ENCODE data around the gene CPPED1. TPM values are rescaled to one million over a fixed set of nuclear protein-coding genes. Genes with fewer than 3 reads are reported as not detected.

CPPED1 gene
- total RNA-seq, 1 experiment from 2014 or later = 34.9 TPM

- Histone ChIP-seq H3K4me1 (no peaks in the 10 kb centered on the region), H3K36me3 (ENCODE audit: control insufficient read depth, insufficient read depth, low read length) (no peaks in the 10 kb centered on the region), H3K4me3 (ENCODE audit: low read depth, low read length) (no peak overlapping the region), H3K27me3 (replicated peaks; ENCODE audit: control insufficient read depth, insufficient read depth, low read length) (no peaks in the 10 kb centered on the region), H3K9me3 (no peaks in the 10 kb centered on the region)
- no peak for DNase-seq
- no peak for TF ChIP-seq CTCF (IDR thresholded peaks at IDR 0.05; ENCODE audit: insufficient read depth in 1 of 2, low read depth in 1 of 2, low read length in 1 of 2, severe bottlenecking in 1 of 2, unreplicated experiment in 1 of 2)
- no peaks in the 10 kb centered on the region for H3K9me3 Mint-ChIP-seq (ENCODE audit: unreplicated experiment)
- intact Hi-C loops (cut with micrococcal nuclease; ENCODE audit: unreplicated experiment) = no loop called here
- no peak overlapping the region for H3K27ac Mint-ChIP-seq (ENCODE audit: unreplicated experiment)
- no peaks in the 10 kb centered on the region for H3K4me1 Mint-ChIP-seq (ENCODE audit: low read depth, unreplicated experiment)
- H3K27me3 Mint-ChIP-seq (ENCODE audit: insufficient read depth, unreplicated experiment) = no peaks in the 10 kb centered on the region
- POLR2A ChIA-PET = no interaction called here
- H3K4me3 Mint-ChIP-seq (ENCODE audit: unreplicated experiment) = no peak overlapping the region
- H3K36me3 Mint-ChIP-seq (ENCODE audit: insufficient read depth, unreplicated experiment) = no peaks in the 10 kb centered on the region
- BruUV-seq (replicated peaks) = no TSS peak
- CTCF ChIA-PET = no interaction called here
Measured at GRCh38 chr16:12724226-12724625, 79.5 kb downstream of the CPPED1 start.

- ChIA-PET POLR2A (no interaction called here), CTCF (no interaction called here)
- Mint-ChIP-seq H3K4me1 (ENCODE audit: low read depth, unreplicated experiment) (no peaks in the 10 kb centered on the region), H3K9me3 (ENCODE audit: unreplicated experiment) (no peaks in the 10 kb centered on the region), H3K4me3 (ENCODE audit: unreplicated experiment) (no peak overlapping the region), H3K27me3 (ENCODE audit: insufficient read depth, unreplicated experiment) (no peaks in the 10 kb centered on the region), H3K27ac (ENCODE audit: unreplicated experiment) (no peak overlapping the region), H3K36me3 (ENCODE audit: insufficient read depth, unreplicated experiment) (no peaks in the 10 kb centered on the region)
- TF ChIP-seq CTCF (IDR thresholded peaks at IDR 0.05; ENCODE audit: insufficient read depth in 1 of 2, low read depth in 1 of 2, low read length in 1 of 2, severe bottlenecking in 1 of 2, unreplicated experiment in 1 of 2) = no peak
- BruUV-seq (replicated peaks) = no TSS peak
- Histone ChIP-seq H3K27me3 (replicated peaks; ENCODE audit: control insufficient read depth, insufficient read depth, low read length) (no peaks in the 10 kb centered on the region), H3K4me1 (no peaks in the 10 kb centered on the region), H3K4me3 (ENCODE audit: low read depth, low read length) (no peak overlapping the region), H3K9me3 (no peaks in the 10 kb centered on the region), H3K36me3 (ENCODE audit: control insufficient read depth, insufficient read depth, low read length) (no peaks in the 10 kb centered on the region)
- intact Hi-C loops (cut with micrococcal nuclease; ENCODE audit: unreplicated experiment) = no loop called here
- no peak for DNase-seq
Measured at GRCh38 chr16:12723681-12724080, 80.0 kb downstream of the CPPED1 start.

GRCh38 chr16:12721841-12722421 is 81.8 kb downstream of the CPPED1 start:
- H3K4me1 ChIP-seq = no peaks in the 10 kb centered on the region
- no peaks in the 10 kb centered on the region for H3K27me3 ChIP-seq (replicated peaks; ENCODE audit: control insufficient read depth, insufficient read depth, low read length)
- DNase-seq = no peak
- intact Hi-C loops (cut with micrococcal nuclease; ENCODE audit: unreplicated experiment) = no loop called here
- no peak for TF ChIP-seq CTCF (IDR thresholded peaks at IDR 0.05; ENCODE audit: insufficient read depth in 1 of 2, low read depth in 1 of 2, low read length in 1 of 2, severe bottlenecking in 1 of 2, unreplicated experiment in 1 of 2)
- BruUV-seq (replicated peaks) = no TSS peak
- no peaks in the 10 kb centered on the region for H3K36me3 ChIP-seq (ENCODE audit: control insufficient read depth, insufficient read depth, low read length)
- no peaks in the 10 kb centered on the region for H3K9me3 ChIP-seq
- peaks cover 5% of the 10 kb centered on the region for H3K36me3 Mint-ChIP-seq (ENCODE audit: insufficient read depth, unreplicated experiment)
- no peaks in the 10 kb centered on the region for H3K9me3 Mint-ChIP-seq (ENCODE audit: unreplicated experiment)
- CTCF ChIA-PET = no interaction called here
- no peak overlapping the region for H3K4me3 Mint-ChIP-seq (ENCODE audit: unreplicated experiment)
- no peaks in the 10 kb centered on the region for H3K27me3 Mint-ChIP-seq (ENCODE audit: insufficient read depth, unreplicated experiment)
- no peaks in the 10 kb centered on the region for H3K4me1 Mint-ChIP-seq (ENCODE audit: low read depth, unreplicated experiment)
- POLR2A ChIA-PET = no interaction called here
- H3K27ac Mint-ChIP-seq (ENCODE audit: unreplicated experiment) = no peak overlapping the region
- H3K4me3 ChIP-seq (ENCODE audit: low read depth, low read length) = no peak overlapping the region
